Right renal pelvis (tissue), 4 donors: Measurements from ENCODE around the gene CPNE1. TPM values are rescaled to one million over a fixed set of nuclear protein-coding genes. Genes with fewer than 3 reads are reported as not detected.

Experiments
- DNase-seq, 4 donors: peaks; one replicate each; pipeline ENCODE4 v3.0.0-alpha.2; 2013; ENCODE audit warnings: low read depth in 4 of 4, low spot score in 3 of 4, missing footprints in 1 of 4
- polyA plus RNA-seq, 4 donors: library from polyadenylated mRNA; unstranded; fragments of 120-200 nt; gene quantifications; one replicate each; pipeline ENCODE4 v1.2.1, GENCODE V29; 2013; ENCODE audit not compliant: insufficient read length in 4 of 4

CPNE1 gene
- polyA plus RNA-seq, 4 donors = 162 to 187 (median 172) TPM

DNA sequence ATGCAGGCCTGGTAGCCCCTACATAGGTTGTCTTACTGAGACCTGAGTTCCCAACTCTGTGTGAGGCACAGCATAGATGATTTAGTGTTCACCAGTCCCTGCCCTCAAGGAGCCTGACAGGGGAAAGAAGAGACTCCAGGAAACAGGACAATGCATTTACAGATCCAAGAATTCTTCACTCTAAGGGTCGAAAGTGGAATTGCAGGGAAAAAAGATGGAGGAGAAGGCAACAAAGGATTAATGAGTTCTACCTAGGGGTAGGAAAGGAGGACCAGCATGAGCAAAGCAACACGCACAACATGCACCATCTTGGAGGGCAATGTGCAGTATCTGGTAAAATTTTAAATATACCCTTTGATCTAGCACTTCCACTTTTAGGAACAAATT is 43.1 kb downstream of the CPNE1 start:
- DNase-seq = no peak

DNA sequence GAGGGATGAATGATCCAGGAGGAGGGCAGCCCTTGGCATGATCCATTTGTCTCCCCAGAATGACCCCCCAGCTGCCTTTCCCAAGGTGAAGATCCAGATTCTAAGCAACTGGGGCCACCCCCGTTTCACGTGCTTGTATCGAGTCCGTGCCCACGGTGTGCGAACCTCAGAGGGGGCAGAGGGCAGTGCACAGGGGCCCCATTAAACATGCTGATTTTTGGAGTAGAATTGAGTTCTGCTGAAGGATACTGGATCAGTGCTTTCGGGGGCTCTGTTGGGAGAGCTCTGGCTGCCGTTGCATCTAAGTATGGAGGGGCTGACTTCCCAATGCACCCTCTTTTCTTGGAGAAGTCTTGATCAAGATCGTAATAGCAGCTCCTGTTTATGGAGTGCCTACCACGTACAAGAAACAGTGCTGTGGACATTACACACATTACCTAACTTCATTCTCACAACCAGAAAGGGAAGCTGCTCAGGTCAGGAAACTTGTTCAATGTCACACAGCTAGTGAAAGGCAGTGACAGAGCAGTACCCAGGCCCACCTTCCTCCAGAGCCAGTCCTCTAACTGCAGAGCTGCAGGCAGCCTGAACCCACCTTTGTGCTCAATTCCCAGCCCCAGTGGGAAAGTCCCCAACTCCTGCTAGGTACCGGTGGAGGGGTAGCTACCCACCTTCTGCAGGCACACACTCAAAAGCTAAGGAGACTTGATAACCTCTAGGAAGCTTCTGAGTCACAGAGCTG is 43.7 kb downstream of the CPNE1 start:
- no peak for DNase-seq

DNA sequence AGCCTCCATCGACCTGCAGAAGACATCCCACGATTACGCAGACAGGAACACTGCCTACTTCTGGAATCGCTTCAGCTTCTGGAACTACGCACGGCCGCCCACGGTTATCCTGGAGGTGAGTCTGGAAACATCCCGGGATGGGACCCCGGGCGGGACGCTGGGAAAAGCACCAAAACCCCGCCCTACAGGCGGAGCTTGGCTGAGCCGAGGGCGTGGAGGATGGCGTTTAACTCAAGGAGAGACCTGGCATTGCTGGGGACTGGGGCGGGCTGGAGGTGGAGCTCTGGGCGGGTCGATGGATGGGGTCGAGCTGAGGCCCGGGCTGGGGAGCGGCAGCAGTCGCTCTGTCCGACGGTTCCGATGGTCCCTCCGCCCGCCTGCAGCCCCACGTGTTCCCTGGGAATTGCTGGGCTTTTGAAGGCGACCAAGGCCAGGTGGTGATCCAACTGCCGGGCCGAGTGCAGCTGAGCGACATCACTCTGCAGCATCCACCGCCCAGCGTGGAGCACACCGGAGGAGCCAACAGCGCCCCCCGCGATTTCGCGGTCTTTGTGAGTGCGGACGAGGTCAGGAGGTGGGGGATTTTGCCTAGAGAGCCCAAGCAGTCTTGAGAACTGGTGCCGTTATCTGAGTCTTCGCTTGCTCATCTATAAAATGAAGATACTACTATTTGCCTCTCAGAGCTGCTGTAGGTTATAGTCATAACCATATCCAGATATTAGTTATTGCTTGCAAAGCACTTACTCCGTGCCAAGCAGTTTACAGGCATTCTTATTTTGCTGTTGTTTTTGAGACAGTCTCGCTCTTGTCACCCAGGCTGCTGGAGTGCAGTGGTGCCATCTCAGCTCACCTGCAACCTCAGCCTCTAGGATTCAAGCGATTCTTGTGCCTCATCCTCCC is 45.3 kb downstream of the CPNE1 start:
- DNase-seq = peak in 1 of 4 donors; percentile 54

DNA sequence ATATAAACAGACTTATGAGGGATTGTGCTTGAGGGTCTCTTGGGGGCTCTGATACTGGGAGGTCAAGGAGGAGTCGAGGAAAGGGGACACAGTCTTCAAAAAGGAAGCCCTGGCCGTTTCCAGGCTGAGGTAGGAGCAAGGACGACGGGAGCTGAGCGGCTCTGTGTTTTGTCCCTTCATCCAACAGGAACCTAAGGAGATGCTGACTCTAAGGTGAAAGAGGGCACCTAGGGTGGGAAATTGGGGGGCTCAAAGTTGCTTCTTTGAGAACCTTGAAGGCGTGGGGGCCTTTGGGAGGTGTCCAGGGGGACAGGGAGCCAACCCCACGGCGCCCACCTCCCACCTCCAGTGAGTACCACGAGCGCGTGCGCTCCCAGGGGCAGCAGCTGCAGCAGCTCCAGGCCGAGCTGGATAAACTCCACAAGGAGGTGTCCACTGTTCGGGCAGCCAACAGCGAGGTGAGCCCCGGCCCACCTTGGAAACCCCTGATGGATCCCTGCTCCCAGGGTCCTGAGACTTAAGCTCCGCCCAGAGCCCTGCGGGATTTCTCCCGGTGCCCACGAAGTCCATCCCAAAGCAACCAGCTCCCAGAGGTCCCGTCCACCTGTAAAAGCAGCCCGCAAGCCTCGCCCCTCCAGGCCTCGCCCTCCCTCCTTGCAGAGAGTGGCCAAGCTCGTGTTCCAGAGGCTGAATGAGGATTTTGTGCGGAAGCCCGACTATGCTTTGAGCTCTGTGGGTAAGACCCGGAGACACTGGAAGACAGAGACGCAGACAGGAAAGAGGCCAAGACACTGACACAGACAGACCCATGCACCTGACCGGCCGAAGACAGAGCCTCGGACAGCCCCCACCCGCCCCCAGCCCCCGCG is 46.2 kb downstream of the CPNE1 start:
- DNase-seq = no peak

DNA sequence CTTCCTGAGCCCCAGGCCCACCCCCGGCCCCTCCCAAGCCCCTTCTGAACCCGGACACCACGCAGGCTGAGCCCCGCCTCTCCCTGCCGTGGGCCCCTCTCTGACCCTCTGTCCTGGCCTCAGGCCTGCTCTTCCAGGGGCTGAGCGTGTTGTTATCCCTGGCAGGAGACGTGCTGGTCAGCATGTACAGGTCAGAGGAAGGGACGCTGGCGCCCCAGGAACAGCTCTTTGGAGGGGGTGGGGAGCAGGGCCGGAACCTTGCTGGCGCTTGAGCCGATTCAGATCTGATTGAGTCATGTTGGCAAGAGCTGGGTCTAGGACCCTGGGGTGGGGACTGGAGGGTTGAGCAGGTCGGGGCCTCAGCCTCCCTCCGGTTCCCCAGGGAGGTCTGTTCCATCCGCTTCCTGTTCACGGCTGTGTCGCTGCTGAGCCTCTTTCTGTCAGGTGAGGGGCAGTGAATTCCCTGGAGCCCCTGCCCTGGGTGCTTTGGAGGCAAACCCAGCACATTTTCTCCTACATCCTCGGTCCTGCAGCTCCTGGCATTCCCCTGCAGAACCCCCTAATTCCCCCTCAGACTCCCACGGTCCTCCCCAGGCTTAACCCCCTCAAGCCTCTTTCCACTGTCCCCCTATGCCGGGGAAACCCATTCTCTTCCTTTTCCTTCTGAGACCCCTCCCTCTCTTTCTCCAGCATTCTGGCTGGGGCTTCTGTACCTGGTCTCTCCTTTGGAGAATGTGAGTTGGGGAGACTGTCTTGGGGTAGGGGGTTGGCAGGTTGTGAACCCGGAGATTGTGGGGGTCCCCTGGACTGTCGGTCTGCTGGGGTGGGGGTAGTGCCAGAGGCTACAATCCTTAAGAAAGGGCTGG is 47.1 kb downstream of the CPNE1 start:
- no peak for DNase-seq

DNA sequence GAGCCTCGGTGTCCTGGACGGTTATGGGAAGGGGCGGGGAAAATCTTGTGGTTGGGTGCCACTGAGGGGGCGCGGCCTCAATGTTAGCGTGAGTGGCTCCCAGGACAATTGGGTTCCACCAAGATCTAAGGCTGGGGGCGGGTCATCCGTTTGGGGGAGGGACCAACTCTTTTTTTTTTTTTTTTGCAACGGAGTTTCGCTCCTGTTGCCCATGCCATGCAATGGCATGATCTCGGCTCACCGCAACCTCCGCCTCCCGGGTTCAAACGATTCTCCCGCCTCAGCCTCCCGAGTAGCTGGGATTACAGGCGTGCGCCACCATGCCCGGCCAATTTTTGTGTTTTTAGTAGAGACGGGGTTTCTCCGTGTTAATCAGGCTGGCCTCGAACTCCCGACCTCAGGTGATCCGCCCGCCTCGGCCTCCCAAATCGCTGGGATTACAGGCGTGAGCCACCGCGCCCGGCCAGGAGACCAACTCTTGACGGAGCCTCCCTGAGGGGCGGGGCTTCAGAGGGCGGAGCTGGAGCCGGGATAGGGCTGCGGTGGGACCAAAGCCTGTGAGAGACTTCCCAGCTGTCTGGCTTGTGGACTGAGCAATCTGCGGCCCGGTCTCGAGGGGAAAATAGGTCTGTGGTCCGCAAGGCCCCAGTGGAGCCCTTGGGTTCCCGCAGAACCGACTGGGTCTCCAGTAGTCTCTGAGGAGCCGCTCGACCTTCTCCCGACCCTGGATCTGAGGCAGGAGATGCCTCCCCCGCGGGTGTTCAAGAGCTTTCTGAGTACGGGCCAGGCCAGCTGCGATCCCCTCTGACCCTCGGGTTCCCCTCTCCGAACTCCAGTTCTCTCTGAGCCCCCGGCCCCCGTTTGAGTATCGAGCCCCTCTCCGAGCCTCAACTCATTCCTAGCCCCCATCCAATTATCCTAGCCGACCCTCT is 48.0 kb downstream of the CPNE1 start:
- DNase-seq = peak in 2 of 4 donors; percentile 93 to 95

DNA sequence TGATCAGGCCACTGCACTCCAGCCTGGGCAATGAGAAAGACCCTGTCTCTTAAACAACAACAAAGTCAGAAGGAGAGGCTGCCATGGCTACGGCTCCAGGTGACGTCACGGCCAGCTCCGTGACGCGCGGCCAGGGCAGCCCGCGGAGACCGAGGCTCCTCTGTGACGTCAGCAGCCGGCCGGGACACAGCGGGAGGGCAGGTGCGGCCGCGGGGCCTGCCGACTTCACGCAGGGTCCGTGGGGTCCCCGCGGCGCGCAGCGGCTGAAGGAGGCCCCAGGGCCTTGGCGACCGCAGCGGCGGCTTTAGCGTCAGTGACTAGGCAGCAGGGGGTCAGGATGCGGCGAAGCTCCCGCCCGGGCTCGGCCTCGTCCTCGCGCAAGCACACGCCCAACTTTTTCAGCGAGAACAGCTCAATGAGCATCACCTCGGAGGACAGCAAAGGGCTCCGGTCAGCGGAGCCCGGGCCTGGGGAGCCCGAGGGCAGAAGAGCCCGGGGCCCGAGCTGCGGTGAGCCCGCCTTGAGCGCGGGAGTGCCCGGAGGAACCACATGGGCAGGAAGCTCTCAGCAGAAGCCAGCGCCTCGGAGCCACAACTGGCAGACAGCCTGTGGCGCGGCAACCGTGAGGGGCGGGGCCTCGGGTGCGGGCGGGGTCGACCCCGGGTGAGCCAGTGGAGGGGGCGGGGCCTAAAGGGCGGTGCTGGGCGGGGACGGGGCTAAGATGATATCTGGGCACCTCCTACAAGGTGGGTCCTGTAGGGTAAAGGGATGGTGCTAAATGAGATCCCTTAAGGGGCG is 48.8 kb downstream of the CPNE1 start, which contains the start of gene SPAG4:
SPAG4 (plus strand) TSS at position 163 of the 798 bp plus-strand sequence; CDS start at position 338, 175 bp downstream.
- DNase-seq = peak in 2 of 4 donors; percentile 81 to 92

DNA sequence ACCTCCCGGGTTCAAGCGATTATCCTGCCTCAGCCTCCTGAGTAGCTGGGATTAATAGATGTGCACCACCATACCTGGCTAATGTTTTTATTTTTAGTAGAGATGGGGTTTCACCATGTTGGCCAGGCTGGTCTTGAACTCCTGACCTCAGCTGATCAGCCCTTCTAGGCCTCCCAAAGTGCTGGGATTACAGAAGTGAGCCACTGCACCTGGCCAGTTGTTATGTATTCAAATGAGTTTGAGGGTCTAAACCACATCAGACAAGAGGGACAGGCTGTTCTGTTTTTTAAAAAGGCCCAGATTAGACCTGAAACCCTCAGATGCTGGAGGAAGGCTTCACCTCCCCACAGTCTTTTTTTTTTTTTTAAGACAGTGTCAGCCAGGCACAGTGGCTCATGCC is 53.2 kb downstream of the CPNE1 start:
- DNase-seq = no peak

DNA sequence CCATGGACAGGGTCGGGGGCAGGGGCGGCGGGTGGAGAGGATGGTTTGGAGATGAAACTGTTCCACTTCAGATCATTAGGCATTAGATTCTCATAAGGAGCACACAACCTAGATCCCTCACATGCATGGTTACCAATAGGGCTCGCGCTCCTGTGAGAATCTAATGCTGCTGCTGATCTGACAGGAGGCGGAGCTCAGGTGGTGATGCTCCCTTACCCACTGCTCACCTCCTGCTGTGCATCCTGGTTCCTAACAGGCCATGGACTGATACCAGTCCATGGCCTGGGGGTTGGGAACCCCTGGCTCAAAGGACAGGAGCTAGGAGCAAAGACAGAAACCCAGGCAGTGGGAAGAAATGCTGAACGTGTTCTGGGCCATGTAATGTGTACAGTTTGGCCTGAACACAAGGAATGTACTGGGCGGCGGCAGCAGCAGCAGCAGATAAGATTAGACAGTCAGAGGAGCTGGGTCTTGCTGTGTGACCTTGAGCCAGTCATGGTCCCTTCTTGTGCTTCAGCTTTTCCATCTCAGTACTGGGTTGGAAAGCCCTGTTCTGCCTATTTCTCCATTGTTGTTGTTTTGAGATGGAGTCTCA is 53.8 kb downstream of the CPNE1 start:
- no peak for DNase-seq

DNA sequence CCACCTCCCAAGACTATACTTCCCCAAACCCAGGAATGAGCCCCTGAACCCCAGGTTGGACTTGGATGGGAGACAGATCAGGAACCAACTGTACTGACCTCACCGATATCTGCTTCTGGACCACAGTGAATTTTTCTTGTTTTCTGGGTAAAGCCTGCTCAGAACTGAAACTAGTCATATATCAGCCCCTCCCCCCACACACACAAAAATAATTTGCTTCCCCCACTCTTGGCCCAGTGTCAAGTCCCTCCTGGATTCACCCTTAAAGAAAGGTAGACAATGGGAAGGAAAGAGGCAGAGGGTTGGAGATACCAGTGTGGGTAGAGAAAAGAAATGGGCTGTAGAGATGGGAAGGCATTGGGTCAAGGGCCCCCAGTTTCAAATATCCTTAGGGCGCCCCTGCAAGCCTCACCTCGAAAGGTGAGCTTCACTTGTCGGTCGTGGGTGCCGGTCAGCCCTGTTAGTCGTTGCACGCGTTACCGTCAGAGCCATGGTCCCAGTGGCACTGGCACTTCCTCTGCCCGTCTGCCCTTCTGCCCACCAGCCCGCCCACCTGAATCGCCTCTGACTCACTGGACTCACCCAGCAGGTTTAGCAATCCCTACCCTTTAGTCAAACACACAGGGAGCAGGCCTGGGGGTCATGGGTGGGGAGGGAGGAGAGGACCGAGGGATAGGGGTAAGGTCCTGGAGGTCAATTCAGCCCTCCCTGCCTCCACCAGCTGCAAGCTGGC is 57.5 kb downstream of the CPNE1 start:
- DNase-seq = no peak

DNA sequence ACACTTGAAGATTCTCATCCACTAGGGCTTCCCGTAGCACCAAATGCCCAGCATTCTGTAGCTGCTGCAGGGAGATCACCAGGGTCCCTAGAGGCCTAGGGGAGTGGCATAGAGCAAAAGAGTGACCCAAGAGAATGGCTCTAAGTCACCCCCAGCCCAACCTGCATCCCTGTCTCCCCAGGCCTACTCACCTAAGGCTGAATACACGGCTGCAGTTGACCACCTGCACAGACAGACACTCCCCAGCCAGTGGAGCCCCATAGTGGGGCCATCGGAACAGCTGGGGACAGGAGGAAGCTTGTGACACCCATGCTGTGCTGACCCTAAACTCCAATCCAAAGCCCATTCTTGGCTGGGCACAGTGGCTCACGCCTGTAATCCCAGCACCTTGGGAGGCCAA is 58.6 kb downstream of the CPNE1 start:
- no peak for DNase-seq

DNA sequence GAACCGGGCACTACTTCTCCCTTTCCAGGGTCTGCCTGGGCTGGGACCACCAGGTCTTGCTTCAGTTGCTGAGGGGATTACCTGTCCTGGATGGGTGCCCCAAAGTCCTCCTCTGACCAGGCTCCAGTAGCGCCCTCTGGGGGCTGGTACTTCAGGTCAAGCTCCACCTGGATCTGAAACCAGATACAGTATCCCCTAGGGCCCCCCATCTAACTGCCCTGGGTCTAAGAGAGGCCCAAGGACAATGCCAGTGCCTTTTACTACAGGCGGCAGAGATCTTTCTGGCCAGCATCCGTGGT is 60.3 kb downstream of the CPNE1 start:
- DNase-seq = no peak

DNA sequence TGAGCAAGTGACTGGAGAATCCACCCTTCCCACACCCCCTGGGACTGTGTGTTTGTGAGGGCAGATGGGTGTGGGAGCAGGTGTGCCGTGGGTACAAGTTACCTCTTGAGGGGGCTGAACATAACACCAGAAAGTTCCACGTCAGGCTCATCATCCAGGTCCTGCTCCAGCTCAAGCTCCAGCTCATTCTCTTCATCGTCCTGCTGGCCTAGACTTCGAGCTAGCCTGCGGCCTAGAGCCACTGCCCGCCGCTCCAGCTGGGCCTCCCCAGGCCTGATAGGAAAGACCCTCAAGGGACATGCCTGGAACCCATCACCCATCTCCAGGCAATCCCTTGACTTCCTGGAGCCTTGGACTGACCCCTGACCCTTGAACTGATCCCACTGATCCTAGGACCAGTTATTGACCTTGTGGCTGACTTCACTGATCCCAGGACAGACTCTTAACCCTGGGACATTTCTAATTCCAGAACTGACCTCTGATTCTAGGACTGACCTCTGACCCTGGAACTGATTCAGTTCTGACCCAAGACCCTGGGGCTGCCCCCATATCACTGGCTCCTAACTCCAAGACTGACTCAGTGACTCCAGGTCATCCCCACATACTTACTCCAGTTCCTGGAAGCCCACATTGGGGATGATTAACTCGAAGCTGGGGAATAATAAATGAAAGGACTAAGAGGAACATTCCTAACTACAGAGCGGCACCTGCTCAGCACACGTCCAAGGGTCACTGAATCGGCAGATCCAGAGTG is 60.8 kb downstream of the CPNE1 start:
- no peak for DNase-seq

DNA sequence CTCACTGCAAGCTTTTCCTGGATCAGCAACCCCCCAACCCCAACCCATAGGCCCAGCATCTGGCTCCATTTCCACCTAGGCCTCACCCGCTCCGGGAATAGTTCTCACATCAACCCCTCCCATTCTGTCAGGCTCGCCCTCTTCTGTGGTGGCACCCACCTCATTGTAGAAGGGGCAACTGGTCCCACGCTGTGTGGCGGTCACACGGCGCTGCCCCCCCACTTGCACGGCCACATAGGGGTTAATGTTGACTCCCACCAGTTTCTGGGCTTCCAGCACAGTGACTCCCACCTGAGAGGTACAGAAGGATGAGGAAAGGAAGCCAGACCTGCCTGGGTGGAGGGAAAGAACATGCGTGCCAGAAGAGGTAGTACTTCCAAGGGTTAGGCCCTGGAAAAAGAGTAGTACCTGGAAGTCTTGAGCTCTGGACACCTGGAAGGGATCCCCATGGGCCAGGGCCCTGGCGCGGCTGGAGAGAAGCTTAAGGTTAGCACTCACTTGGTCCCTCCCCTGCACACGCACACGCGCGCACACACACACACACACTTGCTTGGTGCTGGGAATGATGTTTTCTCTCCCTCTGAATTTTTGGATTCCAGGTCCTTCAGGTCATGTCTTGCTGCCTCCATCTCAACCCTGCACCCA is 61.7 kb downstream of the CPNE1 start:
- no peak for DNase-seq

DNA sequence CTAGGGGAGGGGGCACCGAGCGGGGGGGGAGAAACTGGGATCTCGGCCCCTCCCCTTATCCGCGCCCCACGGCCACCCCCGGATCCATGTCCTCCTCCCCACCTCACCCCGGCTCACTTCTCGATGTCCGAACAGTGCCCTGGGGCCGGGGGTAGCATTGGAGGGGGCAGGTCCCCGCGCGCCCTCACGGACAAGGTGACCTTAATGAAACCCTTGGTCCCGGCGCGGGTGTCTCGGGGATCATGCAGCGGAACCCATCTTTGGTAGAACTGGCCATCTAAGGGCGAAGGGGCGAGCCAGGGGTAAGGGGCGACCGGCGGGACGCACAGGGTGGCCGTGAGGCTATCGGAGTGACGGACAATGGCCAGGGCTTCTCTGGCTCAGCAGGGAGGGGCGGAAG is 62.7 kb downstream of the CPNE1 start:
- DNase-seq = no peak
